Mammary epithelial cell (primary cell): Measurements from ENCODE around the gene EFNA2.

ENCODE experiments used
- EZH2 ChIP-seq: IDR thresholded peaks from 2 replicates; pipeline ENCODE4 v1.6.1; 2012; ENCODE audit warnings: low read length, inconsistent platforms, borderline replicate concordance
- TF ChIP-seq, protein P1 (sequence below), 2 donors: IDR thresholded peaks in 1 of 2; conservative IDR thresholded peaks in 1 of 2; 2 replicates each; pipeline ENCODE4 v1.5.1; 2011 to 2012; ENCODE audit warnings: inconsistent platforms in 2 of 2, low read length in 2 of 2, mild to moderate bottlenecking in 2 of 2, control low read depth in 1 of 2, low read depth in 1 of 2; ENCODE audit not compliant: insufficient read depth in 1 of 2; ENCODE audit errors: extremely low read depth in 1 of 2

DNA sequence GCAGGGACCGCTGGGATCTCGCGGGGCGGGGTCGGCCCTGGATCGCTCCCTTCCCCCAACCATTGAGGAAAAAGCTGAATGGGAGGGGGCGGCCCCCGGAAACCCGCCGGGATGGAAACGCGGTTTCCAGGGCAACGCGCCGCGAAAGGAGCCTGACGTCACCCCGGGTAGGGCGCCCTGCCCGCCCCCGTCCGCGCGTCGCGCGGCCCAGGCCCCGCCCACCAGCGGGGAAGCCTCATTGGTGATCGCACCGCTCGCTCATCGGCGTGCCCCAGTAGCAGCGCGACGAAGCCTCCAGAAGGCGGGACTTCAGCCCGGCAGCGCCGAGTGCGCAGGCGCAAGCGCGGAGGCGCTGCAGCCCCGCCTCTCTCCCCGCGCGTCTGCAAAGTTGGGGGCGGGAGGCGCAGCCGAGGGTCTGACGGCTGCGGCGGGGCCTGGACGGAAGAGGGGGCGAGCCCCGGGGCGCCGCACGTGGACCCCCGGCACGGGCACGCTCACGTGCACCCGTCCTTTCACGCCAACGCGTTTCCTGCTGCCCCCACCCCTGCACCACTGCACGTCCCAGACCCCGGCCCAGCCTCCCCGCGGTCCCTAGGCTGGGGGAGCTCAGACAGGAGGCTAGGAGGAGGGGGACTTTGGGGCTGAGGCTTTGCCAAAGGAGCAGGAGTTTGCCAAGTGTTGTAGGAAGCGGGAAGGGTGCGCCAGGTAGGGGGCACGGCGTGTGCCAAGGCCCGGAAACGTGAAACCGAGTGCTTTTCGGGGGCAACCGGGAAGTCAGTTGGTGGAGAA, 24.7 kb upstream of the EFNA2 start:
- TF ChIP-seq, protein P1, sequence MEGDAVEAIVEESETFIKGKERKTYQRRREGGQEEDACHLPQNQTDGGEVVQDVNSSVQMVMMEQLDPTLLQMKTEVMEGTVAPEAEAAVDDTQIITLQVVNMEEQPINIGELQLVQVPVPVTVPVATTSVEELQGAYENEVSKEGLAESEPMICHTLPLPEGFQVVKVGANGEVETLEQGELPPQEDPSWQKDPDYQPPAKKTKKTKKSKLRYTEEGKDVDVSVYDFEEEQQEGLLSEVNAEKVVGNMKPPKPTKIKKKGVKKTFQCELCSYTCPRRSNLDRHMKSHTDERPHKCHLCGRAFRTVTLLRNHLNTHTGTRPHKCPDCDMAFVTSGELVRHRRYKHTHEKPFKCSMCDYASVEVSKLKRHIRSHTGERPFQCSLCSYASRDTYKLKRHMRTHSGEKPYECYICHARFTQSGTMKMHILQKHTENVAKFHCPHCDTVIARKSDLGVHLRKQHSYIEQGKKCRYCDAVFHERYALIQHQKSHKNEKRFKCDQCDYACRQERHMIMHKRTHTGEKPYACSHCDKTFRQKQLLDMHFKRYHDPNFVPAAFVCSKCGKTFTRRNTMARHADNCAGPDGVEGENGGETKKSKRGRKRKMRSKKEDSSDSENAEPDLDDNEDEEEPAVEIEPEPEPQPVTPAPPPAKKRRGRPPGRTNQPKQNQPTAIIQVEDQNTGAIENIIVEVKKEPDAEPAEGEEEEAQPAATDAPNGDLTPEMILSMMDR (conservative IDR thresholded peaks at IDR 0.05 in 1 of 2, IDR thresholded peaks at IDR 0.05 in 1 of 2; ENCODE audit: extremely low read depth in 1 of 2, insufficient read depth in 1 of 2, low read depth in 1 of 2, low read length in 2 of 2), result no peak
- no peak for TF ChIP-seq EZH2
